ENCODE measurements around the gene ZFP1. TPM values are rescaled to one million over a fixed set of nuclear protein-coding genes. Genes with fewer than 3 reads are reported as not detected.
"Not testable (repeated sequence)": the region's sequence is repeated elsewhere in the genome, so short reads cannot be mapped to it uniquely, and the experiment has no call there.

ZFP1 gene
- total and polyA plus RNA-seq, 7 donors = 3.4 to 10.4 (median 6.2) TPM

DNA sequence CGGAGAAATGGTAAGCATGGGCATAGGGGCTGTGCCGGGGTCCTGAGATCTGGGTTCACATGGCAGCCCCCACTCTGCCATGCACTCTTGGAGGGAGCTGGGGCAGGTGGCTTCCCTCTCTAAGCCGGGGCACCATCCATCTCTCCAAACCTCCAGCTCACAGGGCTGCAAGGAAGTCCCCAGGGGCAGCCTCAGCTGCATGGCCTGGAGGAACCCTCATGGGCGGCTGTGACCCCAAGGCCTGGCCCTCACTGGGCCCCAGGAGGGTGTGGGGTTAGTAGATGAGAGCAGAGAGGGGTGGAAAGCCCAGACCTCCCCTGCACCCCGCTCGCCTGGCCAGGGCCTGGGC, 56.1 kb downstream of the ZFP1 start:
- ATAC-seq = no peak
- no peaks in the 10 kb centered on the region for H3K36me3 ChIP-seq (ENCODE audit: insufficient read depth in 1 of 2, low read depth in 1 of 2)
- peak in 1 of 2 donors; percentile 3 for DNase-seq
- TF ChIP-seq CTCF (IDR thresholded peaks at IDR 0.05) = no peak
- intact Hi-C loops (cut with DNase I) = no loop called here
- H3K27me3 ChIP-seq (ENCODE audit: insufficient read depth in 3 of 3, low read length in 2 of 3) = no peaks in the 10 kb centered on the region
- H3K4me1 ChIP-seq = no peaks in the 10 kb centered on the region
- no peak overlapping the region for H3K27ac ChIP-seq
- no peak overlapping the region for H3K4me3 ChIP-seq
- no peaks in the 10 kb centered on the region for H3K9me3 ChIP-seq
- 88 to 94% (median 93%) methylated on average over 4 to 6 of the region's 6 CpGs for WGBS, 3 donors

GRCh38 chr16:75204905-75205304, 56.6 kb downstream of the ZFP1 start:
- H3K27me3 ChIP-seq (ENCODE audit: insufficient read depth in 3 of 3, low read length in 2 of 3); H3K36me3 ChIP-seq (ENCODE audit: insufficient read depth in 1 of 2, low read depth in 1 of 2); H3K9me3 ChIP-seq; H3K27ac ChIP-seq; DNase-seq; H3K4me3 ChIP-seq; H3K4me1 ChIP-seq; intact Hi-C loops (cut with DNase I): not testable (repeated sequence)
- ATAC-seq = peak in 2 of 4 donors; percentile 12 to 40
- no CpG with 5 or more reads among the region's 20 CpGs for WGBS, 3 donors

DNA sequence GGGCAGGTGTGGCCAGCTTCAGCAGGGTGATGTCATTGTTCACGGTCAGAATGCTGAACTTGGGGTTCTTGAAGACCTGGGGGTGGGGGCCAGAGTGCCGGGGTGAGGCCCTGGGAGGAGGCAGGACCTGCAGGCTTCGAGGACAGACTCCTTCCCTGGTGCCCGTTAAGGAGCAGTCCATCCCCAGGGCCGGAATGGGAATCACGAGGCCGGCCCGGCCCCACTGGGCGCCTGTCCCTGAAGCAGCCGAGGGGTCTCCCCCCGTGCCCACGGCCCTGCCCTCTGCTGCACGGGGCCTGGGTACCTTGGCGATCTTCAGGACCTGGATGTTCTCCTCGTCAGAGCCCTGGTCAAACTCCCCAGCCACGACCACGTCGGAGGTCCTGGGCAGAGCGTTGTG, 57.1 kb downstream of the ZFP1 start:
- H3K4me3 ChIP-seq; H3K36me3 ChIP-seq (ENCODE audit: insufficient read depth in 1 of 2, low read depth in 1 of 2); H3K27me3 ChIP-seq (ENCODE audit: insufficient read depth in 3 of 3, low read length in 2 of 3); intact Hi-C loops (cut with DNase I); H3K4me1 ChIP-seq; H3K9me3 ChIP-seq; DNase-seq; H3K27ac ChIP-seq: not testable (repeated sequence)
- ATAC-seq = peak in 2 of 4 donors; percentile 6 to 16
- WGBS, 3 donors = 89 to 97% (median 92%) methylated on average over 5 to 9 of the region's 19 CpGs

DNA sequence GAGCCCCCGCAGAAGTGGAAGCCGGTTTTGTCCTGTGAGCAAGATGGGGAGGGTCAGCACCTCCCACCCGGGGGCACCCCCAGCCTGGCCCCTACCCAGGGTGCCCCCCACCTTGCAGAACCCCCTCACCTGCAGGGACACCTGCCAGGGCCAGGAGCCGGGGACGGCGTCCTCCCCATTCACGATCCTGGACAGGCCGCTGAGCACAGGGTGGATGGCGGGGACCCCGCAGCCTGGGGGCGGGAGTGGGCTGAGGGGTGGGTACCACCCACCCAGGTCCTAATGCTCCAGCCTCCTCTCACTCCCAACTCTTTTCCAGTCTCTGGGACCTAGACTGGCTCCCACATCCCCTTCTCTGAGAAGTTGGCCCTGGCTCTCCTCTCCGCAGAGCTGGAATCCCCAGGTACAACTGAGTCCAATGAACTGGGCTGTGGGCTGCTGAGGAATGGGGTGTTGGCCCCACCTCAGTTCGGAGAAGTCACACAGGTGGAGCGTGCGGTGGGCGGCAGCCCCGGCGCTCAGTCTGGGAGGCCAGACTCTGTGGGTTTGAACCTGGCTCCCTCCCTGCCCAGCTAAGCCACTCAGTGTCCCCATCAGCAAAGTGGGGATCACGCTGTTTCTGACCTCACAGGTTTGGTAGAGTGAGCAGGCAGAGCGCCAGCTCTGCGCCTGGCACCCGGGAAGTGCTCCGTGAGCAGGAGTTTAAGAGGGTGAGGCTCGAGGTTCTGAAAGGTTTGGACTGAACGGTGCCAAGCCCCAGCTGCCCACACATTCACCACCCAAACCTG, 57.8 kb downstream of the ZFP1 start:
- not testable (repeated sequence) for H3K4me3 ChIP-seq; H3K4me1 ChIP-seq; H3K27me3 ChIP-seq (ENCODE audit: insufficient read depth in 3 of 3, low read length in 2 of 3); H3K9me3 ChIP-seq; H3K36me3 ChIP-seq (ENCODE audit: insufficient read depth in 1 of 2, low read depth in 1 of 2); H3K27ac ChIP-seq
- WGBS, 3 donors = 85 to 89% (median 89%) methylated on average over 19 of the region's 25 CpGs
- ATAC-seq = peak; percentile 15 to 25 (median 20)
- intact Hi-C loops (cut with DNase I) = loop anchor here (1.0 to 2.0 kb wide), 2 partner anchors 18 to 19 kb away; no protein-coding TSS in a partner anchor
- DNase-seq = peak in 1 of 2 donors; percentile 5

DNA sequence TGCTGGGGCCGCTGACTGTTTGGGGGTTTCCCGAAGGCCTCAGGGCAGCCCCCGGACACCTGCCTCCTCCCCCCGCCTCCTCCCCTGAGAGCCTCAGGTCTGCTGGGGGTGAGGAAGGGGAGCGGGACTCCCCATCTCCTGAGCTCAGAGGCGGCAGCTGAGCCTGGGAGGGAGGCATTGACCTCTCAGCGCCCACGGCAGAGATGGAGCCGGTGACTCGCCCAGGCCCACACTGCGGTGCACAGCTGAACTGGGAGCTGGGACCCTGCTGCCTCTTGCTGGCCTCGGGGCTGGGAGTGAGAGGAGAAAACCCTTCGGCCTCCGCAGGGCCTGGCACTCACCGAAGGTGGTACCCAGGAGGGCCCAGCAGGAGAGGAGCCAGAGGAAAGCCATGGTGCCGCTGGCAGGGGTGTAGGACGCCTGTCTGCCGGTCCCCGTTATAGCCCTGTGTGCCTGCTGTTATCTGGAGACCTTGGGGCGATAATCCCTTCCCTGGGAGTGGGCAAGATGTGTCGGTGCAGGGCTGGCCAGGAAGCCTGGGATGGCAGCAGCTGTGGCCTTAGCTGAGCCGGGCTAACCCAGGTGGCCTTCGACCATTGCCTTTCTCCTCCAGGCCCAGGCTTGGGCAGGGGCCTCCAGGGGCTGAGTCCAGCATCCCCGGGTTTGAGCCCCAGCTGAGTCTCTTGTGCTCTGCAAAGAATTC, 58.6 kb downstream of the ZFP1 start, which contains the start of gene CTRB2:
Gene CTRB2 (minus strand): TSS at position 413 of the 703 bp plus-strand sequence. CDS start 20 bp downstream, at position 393.
- ATAC-seq (peak in 2 of 4 donors; percentile 16 to 26), DNase-seq (peak in 1 of 2 donors; percentile 10)
- no peak for TF ChIP-seq CTCF (IDR thresholded peaks at IDR 0.05)
- Histone ChIP-seq H3K36me3 (ENCODE audit: insufficient read depth in 1 of 2, low read depth in 1 of 2) (no peaks in the 10 kb centered on the region), H3K4me3 (no peak within 1 kb of the TSS), H3K27ac (no peak within 1 kb of the TSS), H3K9me3 (no peaks in the 10 kb centered on the region), H3K27me3 (ENCODE audit: insufficient read depth in 3 of 3, low read length in 2 of 3) (no peaks in the 10 kb centered on the region), H3K4me1 (no peaks in the 10 kb centered on the region)
- intact Hi-C loops (cut with DNase I) = loop anchor here (1.0 to 2.0 kb wide), 2 partner anchors 17 to 18 kb away; no protein-coding TSS in a partner anchor
- WGBS, 3 donors = 82 to 85% (median 84%) methylated on average over 21 to 24 of the region's 24 CpGs

- Histone ChIP-seq H3K4me3 (no peak overlapping the region), H3K9me3 (no peaks in the 10 kb centered on the region), H3K27me3 (ENCODE audit: insufficient read depth in 3 of 3, low read length in 2 of 3) (no peaks in the 10 kb centered on the region), H3K4me1 (no peaks in the 10 kb centered on the region), H3K27ac (no peak overlapping the region), H3K36me3 (ENCODE audit: insufficient read depth in 1 of 2, low read depth in 1 of 2) (no peaks in the 10 kb centered on the region)
- no peak for TF ChIP-seq CTCF (IDR thresholded peaks at IDR 0.05)
- ATAC-seq (no peak), DNase-seq (peak in 1 of 2 donors; percentile 44)
- 83 to 93% (median 93%) methylated on average over 11 of the region's 11 CpGs for WGBS, 3 donors
- intact Hi-C loops (cut with DNase I) = loop anchor here in 1 of 2 donors (2.0 kb wide), 1 partner anchor 17 kb away; no protein-coding TSS in a partner anchor
These were observed 59.5 kb downstream of the ZFP1 start for GRCh38 chr16:75207831-75208230.

Data from psoas muscle (tissue), 8 donors.